Large intestine (tissue), 3 donors: Measurements from ENCODE around the gene LIPM. TPM values are rescaled to one million over a fixed set of nuclear protein-coding genes. Genes with fewer than 3 reads are reported as not detected.

Experiments
- DNase-seq, 2 donors: peaks; one replicate each; pipeline versions ENCODE4 v3.0.0 to v3.0.0-alpha.2; 2013
- H3K27ac ChIP-seq: one replicate; pipeline ENCODE4 v1.5.1; 2013; ENCODE audit warnings: low read length
- H3K27me3 ChIP-seq: 2 replicates; pipeline ENCODE4 v1.6.1; 2013; ENCODE audit warnings: low read length; ENCODE audit not compliant: control insufficient read depth, insufficient read depth
- H3K36me3 ChIP-seq: 2 replicates; pipeline ENCODE4 v1.6.1; 2013; ENCODE audit warnings: low read length; ENCODE audit not compliant: control insufficient read depth, insufficient read depth
- H3K4me1 ChIP-seq: one replicate; pipeline ENCODE4 v1.6.1; 2013; ENCODE audit warnings: low read length; ENCODE audit not compliant: control insufficient read depth, insufficient read depth
- H3K4me3 ChIP-seq: one replicate; pipeline ENCODE4 v1.5.1; 2013; ENCODE audit warnings: low read length
- H3K9me3 ChIP-seq: one replicate; pipeline ENCODE4 v1.6.1; 2013; ENCODE audit warnings: mild to moderate bottlenecking, low read depth, low read length, moderate library complexity; ENCODE audit not compliant: control insufficient read depth
- WGBS: methylation state at CpG from one replicate; pipeline ENCODE4 v1.1.5; 2013; ENCODE audit warnings: low lambda C conversion rate; ENCODE audit not compliant: insufficient coverage; 5-methylcytosine and 5-hydroxymethylcytosine counted together
- polyA plus RNA-seq: library from polyadenylated mRNA; unstranded; fragments of 120-200 nt; gene quantifications from one replicate; pipeline ENCODE4 v1.2.1, GENCODE V29; 2013

LIPM gene
- polyA plus RNA-seq, 1 donor, result 0.04 TPM

DNA sequence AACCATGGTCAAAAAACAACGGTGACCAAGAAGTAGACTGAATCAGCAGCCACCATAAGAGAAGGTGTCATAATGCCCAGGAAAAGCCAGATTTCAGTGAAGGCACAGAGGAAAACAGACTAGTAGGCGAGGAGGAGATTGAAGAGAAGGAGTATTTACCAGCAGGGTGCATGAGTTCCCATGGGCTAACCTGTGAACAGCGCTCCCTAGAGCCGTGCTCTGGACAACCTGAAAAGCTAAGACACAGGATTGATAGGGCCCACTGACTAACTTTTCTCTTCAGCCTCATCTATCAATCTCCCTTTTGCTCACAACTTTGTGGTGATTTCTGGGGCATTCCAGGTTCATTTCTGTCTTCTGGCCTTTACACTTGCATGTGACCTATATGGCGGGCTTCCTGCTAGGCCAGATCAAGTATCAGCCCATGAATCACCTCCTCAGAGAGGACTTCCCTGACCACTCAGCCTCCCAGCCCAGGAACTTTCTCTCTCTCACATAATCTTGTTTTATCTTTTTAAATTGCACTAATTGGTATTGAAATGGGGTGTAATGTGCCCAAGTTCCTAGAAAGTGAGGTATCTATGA is 36.3 kb downstream of the LIPM start:
- H3K9me3 ChIP-seq, result no peaks in the 10 kb centered on the region
- H3K36me3 ChIP-seq, result no peaks in the 10 kb centered on the region
- H3K27me3 ChIP-seq, result no peaks in the 10 kb centered on the region
- 100% methylated on average over 1 of the region's 5 CpGs for WGBS
- no peak for DNase-seq
- H3K4me3 ChIP-seq, result no peak overlapping the region
- no peak overlapping the region for H3K27ac ChIP-seq
- H3K4me1 ChIP-seq, result peaks cover 18% of the 10 kb centered on the region

DNA sequence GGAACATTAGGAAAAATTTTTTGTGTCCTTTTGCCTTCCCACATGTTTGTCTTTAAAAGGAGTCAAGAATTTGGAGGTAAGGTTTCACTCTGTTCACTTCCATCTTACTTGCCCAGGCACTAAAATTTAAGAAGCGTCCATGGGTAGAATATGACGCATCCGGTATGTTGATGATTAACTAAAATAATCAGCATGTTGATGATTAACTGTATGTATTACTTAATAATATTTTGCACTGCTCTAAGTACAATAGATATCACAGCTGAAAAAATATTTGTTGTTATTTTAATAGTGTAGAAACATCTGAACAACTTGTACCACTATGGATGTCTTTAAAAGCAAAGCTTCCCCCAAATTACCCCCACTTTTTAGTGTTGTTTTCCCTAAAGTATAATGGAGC is 37.6 kb downstream of the LIPM start:
- no CpG with 5 or more reads among the region's 3 CpGs for WGBS
- no peaks in the 10 kb centered on the region for H3K27me3 ChIP-seq
- no peak overlapping the region for H3K4me3 ChIP-seq
- no peaks in the 10 kb centered on the region for H3K9me3 ChIP-seq
- peak overlapping the region; percentile 55 for H3K27ac ChIP-seq
- peak; percentile 48 to 85 for DNase-seq
- peaks cover 18% of the 10 kb centered on the region for H3K4me1 ChIP-seq
- H3K36me3 ChIP-seq, result no peaks in the 10 kb centered on the region

DNA sequence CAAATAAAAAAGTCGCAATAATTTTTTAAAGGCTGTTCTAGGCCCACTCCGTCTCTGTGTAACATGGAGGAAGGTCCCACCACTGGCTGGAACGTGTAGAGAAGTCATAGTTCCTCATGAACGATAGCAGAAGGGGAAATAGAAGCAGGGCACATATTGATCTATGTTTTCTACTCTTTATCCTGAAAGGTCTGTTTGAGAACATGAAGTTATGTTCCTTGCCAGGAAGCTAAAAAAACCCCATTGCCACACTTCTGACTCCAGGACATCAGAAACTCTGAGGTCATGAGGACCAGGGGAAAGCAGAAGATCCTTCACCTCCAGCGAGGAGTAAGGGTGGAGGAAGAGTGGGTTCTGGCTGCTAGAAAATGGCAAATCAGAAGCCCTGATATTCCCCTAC is 38.4 kb downstream of the LIPM start:
- no peaks in the 10 kb centered on the region for H3K9me3 ChIP-seq
- H3K4me1 ChIP-seq, result peaks cover 18% of the 10 kb centered on the region
- peak overlapping the region; percentile 55 for H3K27ac ChIP-seq
- H3K27me3 ChIP-seq, result no peaks in the 10 kb centered on the region
- no peak for DNase-seq
- no peak overlapping the region for H3K4me3 ChIP-seq
- H3K36me3 ChIP-seq, result no peaks in the 10 kb centered on the region
- 90% methylated on average over 2 of the region's 5 CpGs for WGBS

DNA sequence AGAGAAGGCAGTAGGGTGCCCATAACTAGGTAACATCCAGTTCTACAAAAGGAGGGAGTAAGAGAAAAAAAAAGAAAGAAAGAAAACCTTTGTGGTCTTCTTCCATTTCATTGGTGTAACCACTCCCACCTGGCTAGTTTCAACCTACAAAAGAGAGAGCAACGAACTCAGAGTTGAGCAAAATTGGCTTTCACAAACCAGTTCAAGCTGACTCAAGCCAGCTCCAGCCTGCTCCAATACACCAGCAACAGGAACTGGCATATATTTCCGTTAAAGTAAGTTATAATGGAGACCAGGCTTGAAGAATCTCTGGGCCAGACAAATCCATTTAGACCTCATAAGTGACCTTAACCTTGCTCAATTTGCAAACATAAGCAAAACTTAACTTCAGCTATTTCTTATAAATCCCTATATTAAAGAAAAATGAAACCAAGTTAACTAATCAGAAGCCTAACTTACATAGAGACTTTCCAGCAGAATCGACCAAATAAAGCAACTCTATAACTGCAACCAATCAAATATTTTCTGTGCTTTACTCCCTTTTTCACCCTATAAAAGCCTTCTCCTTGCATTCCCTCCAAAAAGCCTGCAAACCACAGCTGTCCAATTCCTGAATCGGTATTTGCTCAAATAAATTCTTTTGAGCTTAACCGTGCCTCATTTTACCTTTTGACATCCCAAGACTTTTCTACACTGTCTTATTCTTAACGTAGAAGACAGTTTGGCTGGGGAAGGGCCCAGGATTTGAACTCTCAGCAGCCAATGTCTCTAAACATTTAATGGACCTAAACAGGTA is 39.0 kb downstream of the LIPM start:
- Histone ChIP-seq H3K4me1 (peaks cover 18% of the 10 kb centered on the region), H3K9me3 (no peaks in the 10 kb centered on the region), H3K4me3 (no peak overlapping the region), H3K27ac (peak overlapping the region; percentile 55), H3K27me3 (no peaks in the 10 kb centered on the region), H3K36me3 (no peaks in the 10 kb centered on the region)
- peak in 1 of 2 donors; percentile 50 for DNase-seq
- 86% methylated on average over 2 of the region's 6 CpGs for WGBS

DNA sequence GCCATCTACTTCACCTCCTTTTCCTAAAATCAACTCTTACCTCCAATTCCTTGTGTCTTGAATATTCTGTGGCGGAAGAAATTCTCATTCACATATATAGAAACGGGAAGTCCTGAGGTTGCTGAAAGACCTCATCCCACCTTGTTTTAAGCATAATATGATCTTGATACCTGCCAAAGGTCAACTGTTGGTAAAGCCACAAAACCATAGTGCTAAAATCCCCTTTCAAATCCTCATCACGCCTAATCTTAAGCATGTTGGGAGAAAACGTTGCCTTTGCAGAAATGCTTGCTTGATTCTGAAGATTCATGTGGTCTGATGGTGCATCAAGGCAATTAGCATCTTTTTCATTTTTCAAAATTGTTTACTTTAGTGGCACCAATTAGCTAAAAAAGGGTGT is 40.6 kb downstream of the LIPM start:
- Histone ChIP-seq H3K4me3 (no peak overlapping the region), H3K36me3 (no peaks in the 10 kb centered on the region), H3K4me1 (peaks cover 18% of the 10 kb centered on the region), H3K27me3 (no peaks in the 10 kb centered on the region), H3K27ac (no peak overlapping the region), H3K9me3 (no peaks in the 10 kb centered on the region)
- DNase-seq, result no peak
- no CpG with 5 or more reads among the region's 4 CpGs for WGBS

DNA sequence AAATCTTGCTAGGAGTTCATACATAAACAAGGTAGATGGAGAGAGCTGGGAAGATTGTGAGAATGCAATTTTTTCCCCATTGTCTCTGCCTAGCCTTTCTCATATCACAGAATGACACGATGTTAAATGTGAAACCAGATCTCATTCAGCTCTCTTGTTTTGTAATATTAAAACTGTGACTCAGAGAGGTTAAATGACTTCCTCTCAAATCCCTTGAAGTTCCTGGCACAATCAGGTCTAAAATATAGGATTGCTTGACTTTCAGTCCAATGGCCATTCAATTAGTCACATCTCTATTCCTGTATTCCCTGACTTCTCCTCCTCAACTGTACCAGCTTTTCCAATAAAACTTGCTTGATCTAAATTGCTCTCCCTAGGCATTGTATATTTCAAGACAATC is 46.0 kb downstream of the LIPM start:
- Histone ChIP-seq H3K4me3 (no peak overlapping the region), H3K9me3 (no peaks in the 10 kb centered on the region), H3K36me3 (no peaks in the 10 kb centered on the region), H3K4me1 (no peaks in the 10 kb centered on the region), H3K27ac (no peak overlapping the region), H3K27me3 (no peaks in the 10 kb centered on the region)
- no peak for DNase-seq
- WGBS, result no CpG with 5 or more reads among the region's 1 CpG

DNA sequence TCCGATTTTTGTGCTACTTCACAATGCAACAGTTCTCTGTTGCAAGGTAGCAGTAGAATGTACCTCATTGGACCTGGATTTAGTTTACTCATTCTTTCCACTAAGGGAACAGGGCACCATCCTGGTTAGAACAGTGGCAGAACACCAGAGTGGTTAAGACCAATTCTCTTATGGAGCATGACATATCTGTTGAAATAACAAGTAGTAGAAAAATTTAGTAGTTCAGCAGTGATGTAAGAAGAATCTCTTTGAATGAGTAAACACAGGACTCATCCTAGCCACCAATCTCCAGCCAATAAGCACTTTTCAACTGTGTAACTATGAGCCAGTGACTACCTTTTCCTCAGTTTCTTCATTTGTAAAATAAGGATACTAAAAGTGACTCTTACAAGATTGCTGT is 46.7 kb downstream of the LIPM start:
- H3K27ac ChIP-seq, result no peak overlapping the region

DNA sequence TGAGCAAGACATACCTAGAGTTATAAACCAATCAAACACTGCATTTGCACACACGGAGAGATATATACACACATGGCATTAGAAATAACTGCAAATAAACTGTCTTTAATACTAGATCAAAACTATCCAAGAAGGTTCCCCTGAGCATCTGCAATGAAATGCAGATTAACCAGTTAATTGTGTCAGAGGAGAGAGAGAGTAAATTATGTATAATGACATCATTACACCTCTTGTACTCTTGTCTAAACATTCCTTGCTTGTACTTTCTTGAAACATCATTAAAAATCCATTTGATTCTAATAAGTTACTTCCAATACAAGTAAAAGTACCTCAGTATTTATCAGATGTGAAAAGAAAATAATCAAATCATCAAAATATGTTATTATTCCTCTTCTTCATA is 48.2 kb downstream of the LIPM start:
- Histone ChIP-seq H3K4me3 (no peak overlapping the region), H3K36me3 (no peaks in the 10 kb centered on the region), H3K9me3 (no peaks in the 10 kb centered on the region), H3K4me1 (no peaks in the 10 kb centered on the region), H3K27me3 (no peaks in the 10 kb centered on the region), H3K27ac (peak overlapping the region; percentile 72)
- DNase-seq, result no peak
- WGBS, result no CpG with 5 or more reads among the region's 1 CpG

More for the DNA sequence above, 46.7 kb downstream of the LIPM start:
- 100% methylated on average over 1 of the region's 1 CpG for WGBS
- H3K27me3 ChIP-seq, result no peaks in the 10 kb centered on the region
- DNase-seq, result no peak
- H3K4me1 ChIP-seq, result no peaks in the 10 kb centered on the region
- no peaks in the 10 kb centered on the region for H3K9me3 ChIP-seq
- H3K4me3 ChIP-seq, result no peak overlapping the region
- H3K36me3 ChIP-seq, result no peaks in the 10 kb centered on the region

DNA sequence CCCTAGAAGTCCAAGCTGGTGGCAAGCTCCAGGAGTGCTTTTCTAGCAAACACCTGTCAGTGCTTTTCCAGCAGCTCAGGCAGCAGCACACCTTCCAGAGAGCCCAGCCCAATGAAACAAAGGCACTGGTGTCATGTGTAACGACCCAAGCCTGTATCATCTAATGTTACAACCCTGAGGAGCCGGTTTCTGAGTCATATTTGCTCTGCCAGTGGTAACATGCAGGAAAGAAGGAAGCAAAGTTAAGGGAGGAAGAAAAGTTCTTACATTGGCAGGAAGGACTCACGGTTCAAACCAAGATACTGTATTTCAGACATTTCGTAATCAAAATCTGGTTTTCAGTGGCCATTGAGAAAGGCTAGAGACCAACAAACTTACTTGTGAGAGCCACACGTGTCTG is 49.2 kb downstream of the LIPM start, which contains the start of gene ANKRD22:
ANKRD22 (minus strand) TSS at position 139 of the 400 bp plus-strand sequence. CDS start 237 bp downstream, outside the sequence.
- H3K4me1 ChIP-seq, result no peaks in the 10 kb centered on the region
- WGBS, result 17% methylated on average over 2 of the region's 5 CpGs
- peak within 1 kb of the TSS; percentile 72 for H3K27ac ChIP-seq
- no peak within 1 kb of the TSS for H3K4me3 ChIP-seq
- H3K9me3 ChIP-seq, result no peaks in the 10 kb centered on the region
- H3K36me3 ChIP-seq, result no peaks in the 10 kb centered on the region
- no peaks in the 10 kb centered on the region for H3K27me3 ChIP-seq
- DNase-seq, result peak; percentile 88 to 95

DNA sequence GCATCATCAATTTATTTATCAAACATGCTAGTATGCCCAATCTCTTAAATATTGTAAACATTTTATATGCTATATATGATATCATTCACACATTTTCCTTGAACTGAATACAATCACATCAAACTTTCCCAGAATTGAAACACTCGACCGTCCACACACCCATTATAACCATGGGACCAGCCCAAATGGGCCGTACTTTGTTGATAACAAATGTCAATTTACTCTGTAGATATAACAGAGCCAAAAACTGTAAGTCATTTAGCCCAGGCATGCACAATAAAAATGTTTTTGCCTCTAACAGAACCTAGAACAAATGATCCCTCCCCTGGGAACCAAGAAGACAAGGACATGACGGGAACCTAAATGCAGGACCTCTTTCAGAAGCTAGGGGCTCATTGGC is 49.8 kb downstream of the LIPM start:
- DNase-seq, result no peak
- no peaks in the 10 kb centered on the region for H3K27me3 ChIP-seq
- H3K36me3 ChIP-seq, result no peaks in the 10 kb centered on the region
- H3K27ac ChIP-seq, result peak overlapping the region; percentile 72
- no CpG with 5 or more reads among the region's 4 CpGs for WGBS
- no peaks in the 10 kb centered on the region for H3K9me3 ChIP-seq
- no peaks in the 10 kb centered on the region for H3K4me1 ChIP-seq
- no peak overlapping the region for H3K4me3 ChIP-seq
